Measurements from ENCODE around the gene SDHAF1.
A peak's percentile ranks its signal among the peaks of the same experiment; 100 is the strongest.
"Not testable (repeated sequence)": the region's sequence is repeated elsewhere in the genome, so short reads cannot be mapped to it uniquely, and the experiment has no call there.

The SDHAF1 gene

GRCh38 chr19:36025541-36025940, 30.6 kb downstream of the SDHAF1 start:
- DNase-seq: no peak

- DNase-seq: no peak
Observed at GRCh38 chr19:36026091-36026876, 31.3 kb downstream of the SDHAF1 start.

- DNase-seq: no peak
Observed at GRCh38 chr19:36027696-36028095, 32.7 kb downstream of the SDHAF1 start.

- no peak for DNase-seq
Observed at GRCh38 chr19:36028313-36029041, 33.5 kb downstream of the SDHAF1 start.

DNA sequence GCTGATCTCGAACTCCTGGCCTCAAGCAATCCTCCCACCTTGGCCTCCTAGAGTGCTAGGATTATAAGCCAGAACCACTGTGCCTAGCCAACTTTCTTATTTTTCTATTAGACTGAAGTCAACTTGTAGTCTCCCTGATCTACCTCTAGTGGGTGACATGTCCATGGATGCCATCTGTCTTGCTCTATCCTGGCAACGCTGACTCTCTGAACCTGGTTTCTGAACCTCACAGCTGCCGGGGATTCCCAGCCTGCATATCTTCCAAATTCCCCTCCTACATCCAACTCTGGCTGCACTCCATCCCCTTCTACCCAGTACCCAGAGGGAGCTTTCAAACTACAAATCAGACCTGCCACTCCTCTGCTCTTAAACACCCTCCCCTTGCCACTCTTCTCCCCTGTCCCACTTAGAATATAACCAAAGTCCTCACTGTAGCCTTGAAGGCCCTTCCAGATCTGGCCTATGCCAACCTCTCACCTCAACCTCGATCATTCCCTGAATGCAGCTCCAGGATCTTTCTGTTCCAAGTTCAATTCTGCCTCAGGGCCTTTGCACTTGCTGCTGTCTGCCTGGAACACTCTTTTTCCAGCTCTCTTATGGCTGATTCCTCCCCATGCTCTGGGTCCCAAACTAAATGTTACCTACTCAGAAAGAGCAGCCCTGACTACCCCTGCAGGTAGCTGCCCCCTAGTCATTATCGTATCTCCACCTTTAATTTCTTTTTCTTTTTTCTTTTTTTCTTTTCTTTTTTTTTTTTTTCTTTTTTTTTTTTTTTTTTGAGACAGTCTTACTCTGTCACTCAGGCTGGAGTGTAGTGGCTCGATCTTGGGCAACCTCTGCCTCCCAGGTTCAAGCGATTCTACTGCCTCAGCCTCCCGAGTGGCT, 35.5 kb downstream of the SDHAF1 start:
- no peak for DNase-seq

DNA sequence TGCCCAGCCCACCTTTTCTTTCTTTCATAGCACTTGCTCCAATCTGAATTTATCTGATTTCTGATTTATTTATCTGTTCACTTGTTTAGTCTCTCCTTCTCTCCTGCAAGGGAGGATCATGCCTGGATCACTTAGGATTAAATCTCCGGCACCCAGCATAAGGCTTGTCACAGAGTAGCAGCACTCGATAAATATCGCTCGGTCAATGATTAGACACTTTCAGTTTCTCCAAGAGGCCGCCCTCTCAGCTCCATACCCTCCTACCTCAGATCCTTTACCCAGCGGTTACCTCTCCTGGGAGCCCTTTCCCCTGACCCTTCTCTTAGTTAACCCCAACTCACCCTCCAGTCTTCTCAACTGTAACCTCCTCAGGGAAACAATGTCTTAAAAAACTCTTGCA, 36.3 kb downstream of the SDHAF1 start:
- DNase-seq: no peak

DNA sequence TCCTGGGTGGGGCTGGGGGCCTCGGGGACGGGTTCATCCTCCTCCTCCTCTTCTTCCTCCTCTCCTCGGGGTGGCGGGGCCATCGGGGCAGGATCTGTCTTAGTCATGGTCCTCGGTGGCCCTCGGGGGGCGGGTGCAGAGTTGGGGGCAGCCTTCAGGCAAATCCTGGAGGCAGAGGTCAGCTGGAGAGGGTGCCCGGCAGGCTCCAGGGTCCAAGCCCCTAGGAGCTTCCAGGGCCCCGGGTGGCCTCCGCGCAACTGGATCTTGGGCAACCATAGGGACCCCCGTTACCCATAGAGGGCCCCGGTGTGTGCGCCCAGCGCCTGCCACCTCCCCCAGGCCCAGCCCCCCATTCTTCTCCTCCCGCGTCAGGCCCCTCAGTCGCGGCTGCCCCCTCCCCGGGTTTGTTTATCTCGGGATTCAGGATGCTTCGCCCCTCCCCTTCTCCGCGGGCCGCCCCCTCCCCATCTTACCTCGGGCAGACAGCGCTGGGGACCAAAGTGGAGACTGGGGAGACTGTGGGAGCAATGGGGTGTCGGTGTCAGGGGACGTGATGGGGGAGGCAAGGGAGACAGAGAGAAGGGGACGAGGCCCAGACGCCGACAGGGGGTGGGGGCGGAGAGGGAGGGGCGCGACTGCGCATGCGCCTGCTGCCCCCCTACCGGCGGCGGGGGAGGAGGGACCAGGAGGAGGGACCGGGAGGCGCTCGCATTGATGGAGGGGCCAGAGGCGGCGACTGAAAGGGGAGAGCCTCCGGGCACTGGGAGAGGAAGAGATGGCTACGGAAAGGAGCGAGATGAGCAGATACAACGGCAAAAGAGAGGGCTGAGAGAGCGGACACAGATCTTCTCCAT, 37.5 kb downstream of the SDHAF1 start, which contains the start of gene CLIP3:
TSS of gene CLIP3 (minus strand) at position 623 of the 854 bp plus-strand sequence. CDS start at position 107, 516 bp downstream.
- peak; percentile 50 for DNase-seq

GRCh38 chr19:36040495-36040894, 45.5 kb downstream of the SDHAF1 start:
- DNase-seq: no peak

DNA sequence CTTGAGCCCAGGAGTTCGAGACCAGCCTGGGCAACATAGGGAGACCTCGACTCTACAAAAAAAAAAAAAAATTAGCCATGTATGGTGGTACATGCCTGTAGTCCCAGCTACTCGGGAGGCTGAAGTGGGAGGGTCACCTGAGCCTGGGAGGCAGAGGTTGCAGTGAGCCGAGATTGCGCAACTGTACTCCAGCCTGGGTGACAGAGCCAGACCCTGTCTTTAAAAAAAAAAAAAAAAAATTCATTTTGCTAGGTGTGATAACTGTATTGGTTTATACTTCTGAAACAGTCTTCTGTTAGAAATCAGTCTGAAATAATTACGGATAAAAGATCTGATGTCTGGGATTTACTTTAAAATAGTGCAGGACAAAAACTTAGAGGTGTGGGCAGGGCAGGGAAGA, 46.1 kb downstream of the SDHAF1 start:
- not testable (repeated sequence) for DNase-seq

DNA sequence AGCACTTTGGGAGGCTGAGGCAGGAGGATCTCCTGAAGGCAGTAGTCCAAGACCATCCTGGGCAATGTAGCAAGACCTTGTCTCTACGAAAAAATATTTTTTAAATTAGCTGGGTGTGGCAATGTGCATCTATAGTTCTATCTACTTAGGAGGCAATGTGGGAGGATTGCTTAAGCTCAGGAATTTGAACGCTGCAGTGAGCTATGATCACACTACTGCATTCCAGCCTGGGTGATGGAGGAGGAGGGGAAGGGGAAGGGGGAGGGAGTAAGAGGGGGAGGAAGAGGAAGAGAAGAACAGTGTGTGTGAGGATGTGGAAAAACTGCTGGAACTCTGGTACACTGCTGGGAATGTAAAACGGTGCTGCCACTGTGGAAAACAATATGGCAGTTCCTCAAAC, 46.8 kb downstream of the SDHAF1 start:
- no peak for DNase-seq

- no peak for DNase-seq
Observed at GRCh38 chr19:36043952-36044351, 49.0 kb downstream of the SDHAF1 start.

Data from NCI-H2171 (cell line).